HG02763 (cell line): ENCODE measurements around the gene RAB8A.
"Not testable (repeated sequence)": the region's sequence is repeated elsewhere in the genome, so short reads cannot be mapped to it uniquely, and the experiment has no call there.

Source experiments
- ATAC-seq: cut with Tn5 transposase; IDR thresholded peaks from one replicate; pipeline ENCODE4 v1.9.1; 2021; ENCODE audit warnings: mild to moderate bottlenecking, moderate library complexity; ENCODE audit not compliant: unreplicated experiment

Gene RAB8A

DNA sequence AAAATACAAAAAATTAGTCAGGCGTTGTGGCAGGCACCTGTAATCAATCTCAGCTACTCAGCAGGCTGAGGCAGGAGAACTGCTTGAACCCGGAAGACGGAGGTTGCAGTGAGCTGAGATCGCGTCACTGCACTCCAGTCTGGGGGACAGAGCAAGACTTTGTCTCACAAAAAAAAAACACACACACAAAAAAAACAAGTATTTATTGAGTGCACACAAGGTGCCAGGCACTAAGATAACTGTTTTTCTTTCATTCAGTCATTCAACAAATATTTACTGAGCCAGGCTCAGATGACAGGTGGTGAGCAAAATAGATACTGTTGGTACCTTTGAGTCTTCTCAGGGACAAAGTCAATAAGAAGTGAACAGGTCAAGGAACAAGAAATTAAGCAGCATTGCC, 55.4 kb downstream of the RAB8A start:
- no peak for ATAC-seq

- no peak for ATAC-seq
These were observed 56.9 kb downstream of the RAB8A start for GRCh38 chr19:16168465-16169081.

- no peak for ATAC-seq
These were observed 58.4 kb downstream of the RAB8A start for GRCh38 chr19:16170134-16170533.

- no peak for ATAC-seq
These were observed 64.3 kb downstream of the RAB8A start for GRCh38 chr19:16175954-16176353.

- not testable (repeated sequence) for ATAC-seq
These were observed 67.2 kb downstream of the RAB8A start for GRCh38 chr19:16178866-16179265.

DNA sequence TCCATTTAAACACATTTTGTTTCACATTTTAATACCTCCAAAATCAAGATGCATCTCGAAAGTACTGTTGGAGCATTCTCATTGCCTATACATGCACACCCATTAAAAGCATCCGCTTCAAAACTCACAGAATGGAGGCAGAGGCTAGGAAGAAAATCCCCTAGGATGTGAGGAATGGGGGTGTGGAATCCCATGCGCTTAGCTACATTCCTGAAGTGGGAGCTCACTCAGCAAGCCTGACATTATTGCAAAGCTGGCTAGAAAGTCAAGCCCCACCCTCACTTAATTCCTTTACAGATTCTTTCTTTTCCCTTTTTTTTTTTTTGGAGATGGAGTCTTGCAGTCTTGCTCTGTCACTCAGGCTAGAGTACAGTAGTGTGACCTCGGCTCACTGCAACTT, 68.9 kb downstream of the RAB8A start:
- no peak for ATAC-seq
